GM13976 (cell line): Measurements from ENCODE around the gene NRSN2.
"Not testable (repeated sequence)": the region's sequence is repeated elsewhere in the genome, so short reads cannot be mapped to it uniquely, and the experiment has no call there.

Source experiments
- DNase-seq: peaks from one replicate; pipeline ENCODE4 v3.0.0; 2012; ENCODE audit warnings: low spot score
- CTCF ChIP-seq: IDR thresholded peaks from 2 replicates; pipeline ENCODE4 v1.5.1; 2012; ENCODE audit warnings: borderline replicate concordance, mild to moderate bottlenecking; ENCODE audit not compliant: insufficient read depth; ENCODE audit errors: extremely low read depth, missing control alignments, control extremely low read depth
- in situ Hi-C: fragments of 300-500 bp; cut with MboI; formaldehyde crosslinking; loops from one replicate; pipeline ENCODE4 v1.12.0; 2022; ENCODE audit warnings: low sequenced_read_pairs, mixed read lengths, inconsistent platforms; ENCODE audit not compliant: unreplicated experiment

The NRSN2 gene

GRCh38 chr20:383889-384288, 37.0 kb downstream of the NRSN2 start:
- in situ Hi-C loops: no loop called here
- DNase-seq: no peak
- TF ChIP-seq CTCF: no peak

GRCh38 chr20:384723-385122, 37.8 kb downstream of the NRSN2 start:
- TF ChIP-seq CTCF: no peak
- no peak for DNase-seq
- in situ Hi-C loops: no loop called here

- in situ Hi-C loops: no loop called here
- TF ChIP-seq CTCF: no peak
- DNase-seq: no peak
Measured at GRCh38 chr20:385448-385847, 38.5 kb downstream of the NRSN2 start.

GRCh38 chr20:386634-387033, 39.7 kb downstream of the NRSN2 start:
- in situ Hi-C loops, DNase-seq: not testable (repeated sequence)

- in situ Hi-C loops: no loop called here
- no peak for DNase-seq
- no peak for TF ChIP-seq CTCF
Measured at GRCh38 chr20:387520-387919, 40.6 kb downstream of the NRSN2 start.

- no peak for DNase-seq
- TF ChIP-seq CTCF: no peak
- in situ Hi-C loops: no loop called here
Measured at GRCh38 chr20:388034-388994, 41.4 kb downstream of the NRSN2 start.

- in situ Hi-C loops: no loop called here
Measured at GRCh38 chr20:389220-389619, 42.3 kb downstream of the NRSN2 start.

More at GRCh38 chr20:389220-389619, 42.3 kb downstream of the NRSN2 start:
- TF ChIP-seq CTCF: no peak
- DNase-seq: no peak
